Left kidney (tissue), 2 donors: ENCODE measurements around the gene QSOX2. TPM values are rescaled to one million over a fixed set of nuclear protein-coding genes. Genes with fewer than 3 reads are reported as not detected.

ENCODE experiments used
- DNase-seq: peaks from one replicate; pipeline ENCODE4 v3.0.0-alpha.2; 2013
- polyA plus RNA-seq: library from polyadenylated mRNA; unstranded; fragments of 120-200 nt; gene quantifications from one replicate; pipeline ENCODE4 v1.2.1, GENCODE V29; 2013; ENCODE audit not compliant: insufficient read length

The QSOX2 gene
- polyA plus RNA-seq, 1 donor, result 18.6 TPM

DNA sequence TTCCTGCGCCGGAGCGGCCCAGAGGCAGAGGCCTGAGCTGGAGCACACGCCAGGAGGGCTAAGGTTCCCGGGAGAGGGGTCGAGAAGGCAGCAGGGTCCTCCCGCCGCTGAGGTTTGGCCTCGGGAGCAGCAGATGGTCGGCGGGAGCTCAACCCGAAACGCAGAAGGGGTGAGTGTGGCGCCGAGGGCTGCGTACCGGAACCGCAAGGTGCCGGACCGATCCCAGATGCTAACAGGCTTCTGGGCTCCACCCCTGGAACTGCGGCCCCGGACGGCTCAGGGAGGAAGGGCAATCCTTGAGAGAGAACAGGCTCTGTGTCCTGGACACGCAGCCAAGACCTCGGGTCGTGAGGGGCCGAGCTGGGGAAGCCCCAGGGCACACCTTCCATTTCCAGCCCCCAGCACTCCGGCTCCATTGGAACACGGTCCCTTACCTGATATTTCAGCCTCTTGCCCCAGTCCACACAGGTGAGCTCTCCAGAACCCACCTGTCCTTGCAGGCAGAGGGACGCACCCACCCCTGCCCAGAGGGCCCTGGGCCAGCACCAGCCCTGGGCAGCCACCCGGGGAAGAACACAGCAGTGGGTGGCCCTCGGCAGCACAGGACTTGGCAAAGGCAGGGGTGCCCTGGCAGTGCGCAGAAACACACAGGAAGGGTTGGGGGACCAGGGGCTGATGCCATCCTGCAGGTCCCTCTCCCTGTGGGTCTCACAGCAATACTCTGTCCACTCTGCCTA, 42.0 kb downstream of the QSOX2 start:
- no peak for DNase-seq

DNA sequence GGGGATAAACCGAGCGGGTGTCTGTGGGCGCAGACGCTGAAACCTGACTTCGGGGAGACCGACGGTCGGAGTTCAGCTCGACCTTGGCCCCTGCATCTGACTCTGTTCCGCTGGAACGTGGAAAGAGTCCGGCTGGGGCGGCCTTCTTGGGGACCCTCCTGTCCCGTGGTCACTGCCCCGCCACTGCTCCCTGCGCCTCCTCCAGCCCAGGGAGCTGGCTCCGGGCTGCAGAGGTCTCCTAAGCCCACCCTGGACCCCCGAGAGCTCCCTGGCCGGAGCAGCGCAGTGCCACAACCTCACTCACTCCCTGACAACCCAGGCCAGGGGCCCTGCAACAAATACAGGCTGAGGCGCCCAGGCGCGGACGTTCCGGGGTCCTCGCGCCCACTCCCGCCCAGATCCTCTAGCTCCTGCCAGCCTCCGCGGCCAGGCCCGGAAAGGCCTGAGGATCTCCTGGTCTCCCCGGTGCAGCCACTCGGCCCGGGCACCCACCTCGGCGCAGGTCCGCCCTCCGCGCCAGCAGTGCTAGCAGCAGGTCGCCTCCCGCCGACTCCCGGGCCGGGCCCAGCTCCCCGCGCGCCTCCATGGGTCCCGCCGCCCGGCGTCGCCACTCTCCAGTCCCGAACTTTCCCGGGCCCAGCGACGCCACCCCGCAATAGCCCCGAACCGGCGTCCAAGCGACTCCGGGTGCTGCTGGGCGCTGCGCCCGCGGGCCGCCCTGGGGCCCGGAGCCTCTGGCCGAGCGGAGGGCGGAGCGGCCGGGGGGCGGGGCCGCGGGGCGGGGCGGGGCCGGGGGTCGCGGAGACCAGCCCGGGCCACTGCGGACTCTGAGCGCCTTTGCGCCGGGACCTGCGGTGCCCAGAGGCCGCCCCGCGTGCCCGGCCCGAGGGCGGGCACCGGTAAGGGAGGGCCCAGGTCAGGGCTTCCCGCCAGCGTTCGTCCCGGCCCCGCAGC, 42.9 kb downstream of the QSOX2 start:
- DNase-seq, result no peak

- peak; percentile 39 for DNase-seq
Observed at GRCh38 chr9:136201609-136202453, 43.8 kb downstream of the QSOX2 start.

- no peak for DNase-seq
Observed at GRCh38 chr9:136201174-136201573, 44.4 kb downstream of the QSOX2 start.

- no peak for DNase-seq
Observed at GRCh38 chr9:136200424-136200823, 45.2 kb downstream of the QSOX2 start.

GRCh38 chr9:136199391-136200288, 46.0 kb downstream of the QSOX2 start:
- no peak for DNase-seq

- DNase-seq, result no peak
Observed at GRCh38 chr9:136198605-136199083, 47.0 kb downstream of the QSOX2 start.

- DNase-seq, result no peak
Observed at GRCh38 chr9:136197930-136198604, 47.5 kb downstream of the QSOX2 start.

- DNase-seq, result no peak
Observed at GRCh38 chr9:136197084-136197875, 48.3 kb downstream of the QSOX2 start.

GRCh38 chr9:136196404-136197083, 49.1 kb downstream of the QSOX2 start:
- DNase-seq, result no peak

GRCh38 chr9:136194540-136194939, 51.1 kb downstream of the QSOX2 start:
- DNase-seq, result no peak

DNA sequence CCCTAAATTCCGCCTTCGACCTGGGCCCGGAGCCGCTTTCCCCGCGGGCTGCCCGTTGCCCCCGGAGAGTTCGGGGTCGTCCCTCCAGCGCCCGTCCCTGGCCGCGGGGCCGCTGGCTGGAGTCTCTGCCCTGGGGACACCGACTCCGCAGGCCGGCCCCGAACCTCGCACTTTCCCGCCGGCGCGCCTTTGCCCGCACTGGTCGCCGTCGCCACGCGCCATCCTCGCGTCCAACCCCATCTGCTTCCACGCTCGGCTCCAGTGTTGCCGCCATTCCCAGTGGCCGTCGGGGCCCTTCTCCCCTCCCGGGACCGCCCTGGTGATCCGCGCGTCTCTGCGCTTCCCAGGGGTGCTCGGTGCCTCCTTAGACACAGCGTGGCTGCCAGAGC, 51.7 kb downstream of the QSOX2 start:
- no peak for DNase-seq

DNA sequence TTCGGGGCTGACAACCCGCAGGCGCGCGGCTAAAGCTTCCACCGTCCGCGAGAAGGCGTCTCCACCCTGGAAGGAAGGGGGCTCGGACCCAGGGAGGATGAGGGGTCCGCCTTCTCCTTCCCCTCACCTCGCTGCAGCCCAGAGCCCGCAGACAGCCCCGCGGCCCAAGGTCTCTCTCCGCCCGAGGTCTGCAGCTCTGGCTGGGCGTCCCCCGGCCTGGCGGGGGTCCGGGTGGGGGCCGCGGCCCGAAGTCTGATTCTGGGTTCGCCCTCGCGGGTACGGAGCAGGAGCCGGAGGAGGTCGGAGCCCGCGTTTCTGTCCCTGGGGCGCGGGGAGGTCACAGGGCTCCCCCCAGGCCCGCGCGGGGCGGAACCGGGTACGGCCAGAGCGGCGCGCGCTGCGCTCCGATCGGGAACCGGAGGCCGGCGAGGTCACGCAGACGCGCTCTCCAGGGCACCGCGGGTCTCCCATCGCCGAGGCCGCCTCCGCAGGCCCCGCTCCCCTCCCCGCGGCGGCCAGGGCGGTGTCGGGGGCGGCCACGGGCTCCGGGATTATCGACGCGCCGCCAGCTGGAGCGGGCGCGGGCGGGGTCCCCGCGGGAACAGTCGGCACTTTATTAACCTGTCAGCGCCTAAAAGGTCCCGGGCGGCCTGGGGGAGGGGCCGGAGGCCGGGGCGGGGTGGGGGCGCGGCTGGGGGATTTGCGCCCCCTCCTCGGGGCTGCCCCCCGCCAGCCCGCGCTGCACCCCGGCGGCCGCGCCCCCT, 52.3 kb downstream of the QSOX2 start:
- no peak for DNase-seq

DNA sequence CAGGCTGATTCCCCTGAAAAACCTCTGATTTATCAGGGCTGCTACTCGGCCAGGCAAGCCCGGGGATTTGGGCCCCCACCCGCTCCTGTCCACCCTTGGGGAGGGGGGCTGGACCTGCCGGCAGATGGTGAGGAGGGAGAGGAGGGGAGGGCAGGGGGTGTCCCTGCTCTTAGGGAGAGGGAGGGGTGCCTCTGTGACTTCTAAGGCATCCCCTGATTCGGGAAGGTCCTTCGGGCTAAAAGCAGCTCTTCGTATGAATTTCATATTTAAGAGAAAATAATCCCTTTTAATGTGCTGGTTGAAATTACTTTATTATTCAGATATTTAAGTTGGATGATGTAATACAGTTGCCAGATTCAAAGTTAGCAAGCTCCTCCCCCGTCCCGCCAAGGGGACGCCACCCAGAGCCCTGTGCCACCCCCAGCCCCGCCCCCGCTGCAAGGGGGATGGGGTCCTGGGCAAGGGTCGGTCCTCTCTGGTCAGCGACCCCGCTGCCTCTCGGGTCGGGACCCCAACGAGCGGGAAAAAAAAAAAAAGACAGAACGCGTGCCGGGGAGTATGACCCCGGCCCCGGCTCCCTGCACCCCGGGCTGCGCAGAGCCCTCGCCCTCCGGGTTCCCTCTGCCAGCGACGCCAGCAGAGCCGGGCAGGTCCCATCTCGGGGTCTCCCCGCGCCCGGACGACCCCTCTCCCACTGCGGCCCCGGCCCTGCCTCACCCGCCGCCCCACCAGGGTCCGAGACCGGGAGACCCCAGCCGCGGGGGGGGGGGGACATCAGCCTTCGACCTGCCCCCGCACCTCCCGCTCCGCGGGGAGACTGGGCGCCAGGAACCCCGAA, 53.1 kb downstream of the QSOX2 start:
- no peak for DNase-seq

- no peak for DNase-seq
Observed at GRCh38 chr9:136191960-136192286, 53.7 kb downstream of the QSOX2 start.

DNA sequence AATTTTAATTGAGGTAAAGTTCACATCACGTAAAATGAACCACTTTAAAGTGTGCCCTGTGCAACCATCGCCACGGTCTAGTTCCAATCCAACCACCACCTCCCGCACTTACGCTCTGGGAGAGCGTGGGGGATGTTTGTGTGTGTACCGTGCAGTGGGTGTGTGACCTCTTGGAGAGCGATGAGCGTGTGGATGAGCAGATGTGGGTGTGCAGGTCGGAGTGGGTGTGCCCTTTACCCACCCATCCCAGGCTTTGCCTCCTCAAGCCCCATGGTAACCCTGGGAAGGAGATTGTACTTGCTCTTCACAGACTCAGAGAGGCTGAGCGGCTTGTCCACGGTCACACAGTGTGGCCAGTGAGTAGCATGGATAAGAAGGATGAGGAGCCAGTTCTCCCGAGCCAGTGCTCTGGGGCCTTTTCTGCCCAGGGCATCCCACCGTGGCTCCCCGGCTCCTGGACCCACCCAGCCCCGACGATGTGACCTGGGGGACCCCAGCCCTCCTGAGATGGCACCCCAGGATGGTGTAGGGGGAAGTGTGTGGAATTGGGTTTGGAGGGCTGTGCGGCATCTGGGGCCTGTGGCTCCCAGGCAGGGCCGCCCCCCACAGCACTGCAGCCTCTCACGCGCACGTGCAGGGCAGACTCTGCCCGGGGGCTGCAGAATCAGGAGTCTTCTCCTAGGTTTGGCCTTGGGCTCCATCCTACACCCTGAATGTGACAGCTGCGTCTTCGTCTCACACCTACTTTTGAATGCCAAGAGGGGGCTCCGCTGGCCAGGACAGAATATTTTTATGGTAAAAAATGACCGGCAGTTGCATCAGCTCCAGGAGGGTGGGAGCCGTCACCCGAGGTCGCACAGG, 54.3 kb downstream of the QSOX2 start:
- no peak for DNase-seq
